HS-5 (cell line): ENCODE results near the gene ZBTB17.
"Not testable (repeated sequence)": the region's sequence is repeated elsewhere in the genome, so short reads cannot be mapped to it uniquely, and the experiment has no call there.

ENCODE experiments used
- DNase-seq: peaks from one replicate; pipeline ENCODE4 v3.0.0-alpha.2; 2012; ENCODE audit warnings: low read depth

ZBTB17 gene

GRCh38 chr1:15975805-15976680 lies at the start of gene ZBTB17:
ZBTB17 (minus strand) TSS chr1:15976101; CDS start chr1:15948495, 27,606 bp downstream.
- peak; percentile 67 for DNase-seq

GRCh38 chr1:16023050-16023653 lies 47.3 kb upstream of the ZBTB17 start:
- no peak for DNase-seq

- DNase-seq: no peak
These were observed 46.5 kb upstream of the ZBTB17 start for GRCh38 chr1:16022393-16022792.

- DNase-seq: no peak
These were observed 45.8 kb upstream of the ZBTB17 start, which contains the start of gene CLCNKA for GRCh38 chr1:16021681-16022080. CLCNKA (plus strand) TSS chr1:16022036; CDS start chr1:16022620, 584 bp downstream.

- DNase-seq: not testable (repeated sequence)
These were observed 45.0 kb upstream of the ZBTB17 start for GRCh38 chr1:16020878-16021277.

- no peak for DNase-seq
These were observed 44.4 kb upstream of the ZBTB17 start for GRCh38 chr1:16020325-16020724.

GRCh38 chr1:16019644-16020277 lies 43.9 kb upstream of the ZBTB17 start:
- DNase-seq: no peak

- no peak for DNase-seq
These were observed 43.1 kb upstream of the ZBTB17 start for GRCh38 chr1:16018749-16019643.

- DNase-seq: no peak
These were observed 42.4 kb upstream of the ZBTB17 start for GRCh38 chr1:16018308-16018707.

- no peak for DNase-seq
These were observed 41.8 kb upstream of the ZBTB17 start, which contains the start of gene HSPB7 for GRCh38 chr1:16017461-16018303. HSPB7 (minus strand) TSS chr1:16018043; CDS start chr1:16017963, 80 bp downstream.

GRCh38 chr1:16017076-16017460 lies 41.2 kb upstream of the ZBTB17 start:
- no peak for DNase-seq

- DNase-seq: no peak
These were observed 40.3 kb upstream of the ZBTB17 start for GRCh38 chr1:16015960-16016901.

GRCh38 chr1:16015491-16015890 lies 39.6 kb upstream of the ZBTB17 start:
- no peak for DNase-seq

GRCh38 chr1:16014509-16015482 lies 38.9 kb upstream of the ZBTB17 start:
- DNase-seq: no peak

- DNase-seq: no peak
These were observed 38.0 kb upstream of the ZBTB17 start for GRCh38 chr1:16013908-16014258.

- DNase-seq: no peak
These were observed 37.5 kb upstream of the ZBTB17 start for GRCh38 chr1:16013220-16013907.

GRCh38 chr1:16012590-16013219 lies 36.8 kb upstream of the ZBTB17 start:
- no peak for DNase-seq
